Stimulated activated CD4-positive, alpha-beta T cell treated with anti-CD3 and anti-CD28 coated beads, Interleukin-4, amount 100 ng/mL, for 4 hours (primary cell): ENCODE results near the gene MRPL39.
"Not testable (repeated sequence)": the region's sequence is repeated elsewhere in the genome, so short reads cannot be mapped to it uniquely, and the experiment has no call there.

Experiments
- DNase-seq, 2 experiments: peaks; one replicate each; pipeline ENCODE4 v3.0.0-alpha.2; 2020

MRPL39 gene

DNA sequence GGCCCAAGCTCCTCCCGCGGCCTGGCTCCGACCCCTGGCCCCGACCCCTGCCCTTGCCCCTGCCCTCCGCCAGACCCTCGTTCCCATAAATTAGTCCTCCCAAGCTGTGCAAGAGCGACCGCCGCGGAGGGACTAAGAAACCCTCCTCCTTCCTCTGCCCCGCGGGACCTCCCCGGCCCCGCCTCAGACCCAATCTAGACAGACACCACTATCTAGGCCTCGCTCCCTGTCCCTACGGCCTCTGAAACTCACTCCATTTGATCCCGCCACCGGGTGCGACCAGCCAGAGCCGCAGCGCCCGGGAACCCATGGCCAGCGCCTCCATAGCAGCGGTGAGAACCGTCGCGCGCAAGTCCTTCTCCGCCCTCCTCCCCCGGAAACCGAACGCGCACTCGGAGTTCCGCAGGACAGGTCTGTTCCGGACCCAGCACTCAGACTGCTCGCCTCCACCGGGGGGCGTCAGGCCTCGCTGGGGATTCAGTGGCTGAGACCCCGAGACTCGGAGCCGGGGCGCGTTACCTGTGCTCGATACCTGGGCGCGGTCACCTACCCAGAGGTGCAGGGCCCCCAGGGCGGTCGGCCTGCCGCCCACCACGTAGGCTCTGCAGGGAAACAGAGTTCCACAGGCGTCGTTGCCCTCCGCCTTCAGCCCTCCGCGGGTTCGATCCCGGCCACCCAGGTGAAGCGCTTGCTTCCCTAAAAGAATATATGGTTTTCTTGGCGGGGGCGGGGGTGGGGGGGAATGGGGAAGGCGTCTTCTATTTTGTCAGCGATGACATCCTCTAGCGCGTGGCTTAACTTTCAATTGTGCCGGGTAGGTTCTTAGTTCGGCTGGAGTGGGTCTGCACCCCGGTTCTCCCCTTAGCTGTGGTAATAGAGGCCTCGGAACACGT is at the start of gene MRPL39:
Gene MRPL39, minus strand, starts transcription at position 331 of the 893 bp plus-strand sequence. Its CDS starts 6 bp downstream, at position 325.
- DNase-seq: peak; percentile 82 to 83

DNA sequence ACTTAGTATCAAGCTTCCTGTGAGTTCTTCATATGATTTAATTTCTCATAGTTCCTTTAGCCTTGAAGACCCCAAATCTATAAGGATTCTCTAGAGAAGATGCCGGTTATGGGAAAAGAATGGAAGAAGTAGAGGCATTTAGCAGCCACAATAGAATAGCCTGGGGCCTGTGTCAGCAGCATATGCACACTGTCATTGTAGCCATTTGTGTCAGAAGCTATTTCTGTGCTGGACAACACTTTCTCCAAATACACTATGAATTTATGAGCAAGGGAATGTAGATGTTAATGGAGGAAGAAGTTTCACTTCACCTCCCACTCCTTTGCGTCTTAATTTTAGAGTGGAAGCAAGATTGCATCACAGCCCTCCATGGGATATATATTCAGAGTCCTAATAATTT is 49.1 kb upstream of the MRPL39 start:
- no peak for DNase-seq

DNA sequence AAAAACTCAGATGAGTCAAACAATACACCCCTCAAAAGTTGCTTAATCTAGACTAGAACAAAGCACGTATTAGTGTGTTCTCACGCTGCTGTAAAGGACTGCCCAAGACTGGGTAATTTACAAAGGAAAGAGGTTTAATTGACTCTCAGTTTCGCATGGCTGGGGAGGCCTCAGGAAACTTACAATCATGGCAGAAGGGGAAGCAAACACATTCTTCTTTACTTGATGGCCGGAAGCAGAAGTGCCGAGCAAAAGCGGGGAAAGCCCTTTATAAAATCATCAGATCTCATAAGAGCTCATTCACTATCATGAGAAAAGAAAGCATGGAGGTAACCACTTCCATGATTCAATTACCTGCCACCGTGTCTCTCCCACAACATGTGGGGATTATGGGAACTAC is 41.9 kb upstream of the MRPL39 start:
- DNase-seq: no peak

DNA sequence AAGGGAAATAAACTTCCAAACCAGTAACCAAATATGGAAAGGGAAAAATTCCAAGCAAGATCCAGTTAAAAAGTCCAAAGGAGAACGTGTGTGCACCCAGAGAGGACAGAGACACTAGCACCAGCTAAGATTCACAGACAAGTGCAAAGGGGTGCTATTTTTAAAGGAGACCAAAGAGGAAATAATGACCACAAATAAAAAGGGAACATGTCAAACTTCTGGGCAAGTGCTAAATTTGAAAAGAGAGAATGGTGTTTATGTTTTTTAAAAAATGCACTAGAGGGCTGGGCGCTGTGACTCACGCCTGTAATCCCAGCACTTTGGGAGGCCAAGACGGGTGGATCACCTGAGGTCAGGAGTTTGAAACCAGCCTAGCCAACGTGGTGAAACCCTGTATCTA is 40.4 kb upstream of the MRPL39 start:
- DNase-seq: no peak

DNA sequence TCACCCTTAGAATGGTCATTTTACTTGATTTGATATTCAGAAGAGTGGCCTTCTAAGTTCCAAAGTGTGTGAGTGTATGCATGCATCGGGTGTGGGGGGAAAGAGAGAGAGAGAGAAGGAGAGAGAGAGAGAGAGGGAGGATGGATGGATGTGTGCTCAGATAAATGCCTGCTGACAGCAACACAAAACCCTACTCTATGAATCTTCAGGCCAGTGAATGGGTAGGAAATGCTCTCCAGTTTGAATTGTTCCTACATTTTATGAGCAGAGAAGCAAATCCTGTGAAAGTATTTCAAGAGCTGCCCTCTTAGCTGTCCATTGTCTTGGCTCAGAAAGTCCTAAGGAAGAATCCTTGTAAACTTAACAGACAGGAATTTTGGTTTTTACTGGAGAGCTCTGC is 39.2 kb upstream of the MRPL39 start:
- DNase-seq: no peak

DNA sequence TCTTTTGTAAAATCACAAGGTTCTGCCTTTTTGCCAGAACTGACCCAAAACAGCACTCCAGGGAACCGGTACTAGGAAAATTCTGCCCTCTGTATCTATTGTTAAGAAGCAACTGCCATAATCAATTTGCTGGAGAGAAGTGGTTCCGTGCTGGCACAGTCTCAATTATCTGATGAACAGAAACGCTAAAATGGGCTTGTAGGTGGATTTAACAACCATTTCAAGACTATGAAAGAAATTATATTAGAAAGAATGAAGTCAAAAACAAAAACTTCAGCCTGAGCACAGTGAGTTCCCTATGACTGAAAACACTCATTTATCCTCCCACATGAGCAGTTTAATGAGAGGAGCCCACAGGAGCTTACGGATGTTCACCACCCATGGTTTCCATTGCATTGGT is 36.2 kb upstream of the MRPL39 start:
- no peak for DNase-seq

DNA sequence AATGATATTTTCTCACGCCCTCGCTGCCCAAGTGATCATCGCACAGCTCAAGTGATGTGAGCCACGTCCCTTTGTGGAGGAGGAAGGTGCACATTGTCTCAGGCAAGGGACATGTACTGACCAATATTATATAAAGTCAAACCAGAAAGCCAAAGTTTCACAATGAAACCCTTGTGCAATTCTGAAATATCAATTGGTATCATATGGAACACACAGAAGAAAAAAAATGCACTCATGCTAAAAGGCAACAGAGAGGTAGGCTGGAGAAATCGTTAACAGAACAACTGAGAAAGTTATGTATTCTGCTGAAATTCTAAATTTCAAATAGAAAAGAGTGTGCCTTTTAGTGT is 33.6 kb upstream of the MRPL39 start:
- no peak for DNase-seq

DNA sequence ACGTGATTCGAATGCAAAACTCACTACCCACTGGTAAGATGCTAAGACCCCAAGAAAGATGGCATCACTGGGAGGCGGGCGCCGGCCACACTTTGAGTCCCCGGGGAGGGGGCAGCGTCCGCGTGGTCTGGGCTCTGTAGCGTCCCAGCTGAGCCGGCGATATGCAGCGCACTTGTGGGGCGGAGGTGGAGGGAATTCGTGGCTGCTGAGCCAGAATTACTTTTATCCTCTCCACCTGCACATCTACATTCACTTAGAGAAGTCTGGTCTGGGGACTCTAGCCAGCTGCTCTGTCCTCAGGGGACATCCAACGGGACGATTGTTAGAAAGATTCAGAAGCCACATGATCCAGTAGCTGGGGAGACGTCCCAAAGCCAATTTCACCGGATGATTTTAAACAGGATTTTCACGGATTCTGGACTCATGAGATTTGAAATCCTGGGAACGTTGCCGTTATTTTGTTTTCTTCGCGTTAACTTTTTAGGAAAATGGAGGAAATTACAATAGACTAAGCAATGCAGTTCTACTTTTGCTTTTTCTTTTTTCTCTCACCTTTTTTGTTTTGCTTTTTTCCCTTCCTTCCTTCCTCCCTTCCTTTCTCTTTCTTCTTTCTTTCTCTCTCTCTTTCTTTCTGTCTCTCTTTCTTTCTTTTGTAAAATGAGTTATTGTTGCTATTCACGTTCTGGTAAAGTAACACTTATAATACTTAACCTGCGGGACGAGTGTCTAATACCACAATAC is 33.1 kb upstream of the MRPL39 start:
- DNase-seq: peak in 1 of 2 experiments; percentile 0

DNA sequence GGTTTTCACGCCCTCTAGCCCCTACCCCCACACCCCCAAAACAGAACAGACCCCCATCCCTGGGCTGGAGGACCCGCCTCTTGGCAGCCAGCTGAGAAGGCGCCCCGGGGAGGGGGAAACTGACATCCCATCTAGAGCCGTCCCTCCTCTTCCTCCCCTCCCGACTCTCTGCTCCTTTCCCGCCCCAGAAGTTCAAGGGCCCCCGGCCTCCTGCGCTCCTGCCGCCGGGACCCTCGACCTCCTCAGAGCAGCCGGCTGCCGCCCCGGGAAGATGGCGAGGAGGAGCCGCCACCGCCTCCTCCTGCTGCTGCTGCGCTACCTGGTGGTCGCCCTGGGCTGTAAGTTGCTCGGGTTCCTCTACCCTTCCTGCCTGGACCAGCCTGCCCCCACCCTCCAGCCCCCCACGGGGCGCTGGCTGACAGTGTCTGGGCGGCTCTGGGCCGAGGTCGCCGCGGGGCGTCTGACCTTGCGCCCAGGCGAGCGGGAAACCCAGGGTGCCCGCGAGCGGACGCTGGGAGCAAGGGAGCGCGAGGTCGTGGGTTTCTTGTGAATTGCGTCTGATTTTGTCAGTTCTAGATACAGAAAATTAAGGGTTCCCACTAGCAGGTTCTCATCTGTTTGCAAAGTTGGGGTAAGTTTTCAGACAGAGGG is 32.4 kb upstream of the MRPL39 start:
- peak; percentile 30 to 39 for DNase-seq

DNA sequence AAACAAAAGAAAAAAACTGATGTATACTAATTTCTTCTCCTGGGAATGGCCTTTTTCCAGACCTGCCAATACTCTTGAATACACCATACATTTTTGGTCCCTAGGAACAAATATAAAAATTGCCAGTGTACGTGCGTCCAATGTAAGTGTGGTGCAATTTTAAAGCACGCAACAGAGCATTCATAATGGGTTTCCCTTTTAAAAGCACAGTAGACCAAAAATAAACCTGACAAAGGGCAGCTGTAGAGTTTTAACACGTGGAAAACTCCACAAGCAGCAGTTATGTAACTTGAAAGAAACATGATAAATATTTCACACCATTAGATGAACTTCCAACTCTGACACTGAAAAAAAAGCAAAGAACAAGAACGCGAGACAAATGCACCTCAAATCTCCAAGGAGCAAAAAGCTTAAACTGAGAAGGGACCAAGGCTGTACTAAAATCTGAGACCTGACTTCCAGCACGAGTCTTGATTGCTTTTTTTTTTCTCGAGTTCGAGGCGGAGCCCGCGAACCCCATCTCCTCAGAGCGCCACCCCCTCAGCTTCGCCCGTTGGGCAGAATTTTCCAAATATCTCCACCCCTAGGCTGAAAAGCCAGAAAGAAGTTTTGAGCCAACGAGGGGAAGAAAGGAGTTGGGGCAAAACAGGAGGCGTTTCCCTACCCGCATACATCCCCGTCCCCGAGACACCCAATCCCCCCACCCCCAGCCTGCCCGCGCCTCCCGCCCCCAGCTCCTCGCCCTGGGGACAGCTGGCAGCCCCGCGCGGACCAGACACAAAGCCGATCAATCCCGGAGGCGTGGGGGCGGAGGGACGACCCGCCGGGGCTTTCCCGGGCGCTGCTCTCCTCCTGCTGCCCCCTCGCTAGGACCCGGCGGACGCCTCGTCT is 31.6 kb upstream of the MRPL39 start, which contains the start of gene JAM2:
Gene JAM2, plus strand, starts transcription at position 599 of the 891 bp plus-strand sequence. CDS start 564 bp downstream, outside the sequence.
- peak; percentile 39 to 42 for DNase-seq

DNA sequence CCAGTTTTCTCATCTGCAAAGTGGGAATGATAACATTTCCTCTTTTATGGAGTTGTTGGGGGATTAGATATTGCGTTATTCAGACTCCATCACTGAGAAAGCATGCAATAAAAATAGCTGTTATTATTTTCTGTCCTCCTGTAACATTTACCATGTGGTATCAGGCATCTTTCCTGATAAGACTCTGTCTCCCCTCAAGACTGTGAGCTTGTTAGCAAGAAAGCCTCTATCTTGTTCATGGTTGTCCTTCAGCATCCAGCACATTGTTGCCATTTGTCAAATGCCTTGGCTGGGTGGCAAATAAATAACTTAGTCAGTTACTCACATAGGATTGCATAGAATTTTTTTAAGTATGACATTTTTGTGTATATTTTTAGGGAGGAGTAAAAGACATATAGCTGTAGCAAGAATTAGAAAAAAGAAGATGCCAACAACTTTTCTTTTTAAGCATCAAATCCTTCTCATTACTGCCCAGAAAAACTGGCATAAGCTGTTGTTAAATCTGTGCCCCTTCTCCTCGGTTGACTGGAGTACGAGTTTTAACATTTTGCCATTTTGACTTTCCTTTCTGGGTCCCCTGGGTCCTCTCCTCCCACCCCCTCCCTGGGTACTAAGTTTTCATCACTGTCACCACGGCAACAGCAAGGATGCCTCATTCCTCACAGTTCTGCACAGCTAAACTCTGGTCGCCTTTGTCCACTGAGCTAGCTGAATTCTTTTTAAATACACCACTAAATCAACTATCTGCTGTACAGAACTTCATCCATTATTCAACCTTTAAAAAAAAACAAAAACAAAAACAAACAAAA is 30.8 kb upstream of the MRPL39 start:
- no peak for DNase-seq

DNA sequence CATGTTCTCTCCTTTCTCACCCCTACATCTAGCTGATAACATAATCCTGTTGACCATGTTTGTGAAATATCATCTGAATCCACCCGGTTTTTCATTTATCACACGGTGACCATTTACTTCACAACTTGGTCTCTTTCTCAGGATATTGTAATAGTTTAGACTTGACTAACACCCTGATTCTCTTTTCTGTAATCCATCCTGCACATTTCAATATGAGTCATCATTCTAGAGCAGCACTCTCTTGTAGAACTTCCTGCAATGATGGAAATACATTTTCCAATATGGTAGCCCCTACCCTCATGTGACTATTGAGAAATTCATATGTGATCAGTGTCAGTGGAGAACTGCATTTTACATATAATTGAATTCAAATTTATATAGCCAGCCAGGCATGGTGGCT is 29.4 kb upstream of the MRPL39 start:
- DNase-seq: no peak

DNA sequence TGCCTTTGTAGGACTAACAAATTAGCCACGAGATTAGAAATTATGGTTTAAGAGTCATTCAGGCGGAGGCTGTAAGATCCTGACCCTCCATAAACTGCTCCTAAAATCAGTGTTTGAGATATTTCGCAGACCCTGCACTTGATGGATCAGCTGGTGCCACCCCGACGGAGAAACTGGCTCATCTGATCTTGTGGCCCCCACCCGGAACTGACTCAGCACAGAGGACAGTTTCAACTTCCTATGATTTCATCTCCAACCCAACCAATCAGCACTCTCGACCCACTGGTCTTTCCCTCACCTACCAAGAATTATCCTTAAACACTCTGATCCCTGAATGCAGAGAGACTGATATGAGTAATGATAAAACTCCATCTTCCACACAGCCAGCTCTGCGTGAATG is 28.0 kb upstream of the MRPL39 start:
- no peak for DNase-seq

DNA sequence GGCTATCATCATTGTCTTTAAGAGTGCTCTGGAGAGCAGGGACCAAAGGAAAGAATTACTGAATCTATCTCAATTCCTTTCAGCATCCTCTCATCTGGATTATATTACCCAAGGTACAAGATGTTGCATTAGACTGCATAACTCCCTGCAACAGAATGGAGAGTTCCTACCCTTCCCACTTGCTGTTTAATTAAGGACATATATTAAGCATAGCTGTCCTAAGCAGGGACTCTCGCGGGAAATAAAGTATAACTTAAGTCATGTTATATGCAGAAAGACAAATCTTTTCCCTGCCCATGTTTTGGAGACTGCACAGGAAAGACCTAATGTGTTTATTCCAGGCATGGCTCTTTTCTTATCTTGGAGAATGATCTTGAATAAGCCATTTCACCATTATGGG is 25.0 kb upstream of the MRPL39 start:
- DNase-seq: no peak

DNA sequence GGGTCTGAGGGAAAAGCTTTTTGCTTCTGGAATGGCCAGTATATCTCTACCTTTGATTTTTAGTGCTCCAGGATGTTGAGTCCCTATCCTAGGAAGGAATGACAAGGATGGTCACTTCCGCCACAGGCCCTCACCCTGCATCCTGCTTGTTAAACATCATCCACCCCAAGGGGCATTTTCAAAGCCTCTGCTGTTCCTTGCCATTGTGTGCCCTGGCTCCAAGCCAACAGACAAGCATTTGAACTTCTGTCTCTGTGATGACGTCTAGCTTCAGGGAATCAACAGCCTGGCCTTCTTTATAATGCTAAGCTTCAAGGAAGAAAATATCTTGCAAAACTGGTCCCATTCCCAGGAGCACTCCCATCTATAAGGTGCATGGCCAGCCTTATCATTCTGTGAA is 19.5 kb upstream of the MRPL39 start:
- no peak for DNase-seq

DNA sequence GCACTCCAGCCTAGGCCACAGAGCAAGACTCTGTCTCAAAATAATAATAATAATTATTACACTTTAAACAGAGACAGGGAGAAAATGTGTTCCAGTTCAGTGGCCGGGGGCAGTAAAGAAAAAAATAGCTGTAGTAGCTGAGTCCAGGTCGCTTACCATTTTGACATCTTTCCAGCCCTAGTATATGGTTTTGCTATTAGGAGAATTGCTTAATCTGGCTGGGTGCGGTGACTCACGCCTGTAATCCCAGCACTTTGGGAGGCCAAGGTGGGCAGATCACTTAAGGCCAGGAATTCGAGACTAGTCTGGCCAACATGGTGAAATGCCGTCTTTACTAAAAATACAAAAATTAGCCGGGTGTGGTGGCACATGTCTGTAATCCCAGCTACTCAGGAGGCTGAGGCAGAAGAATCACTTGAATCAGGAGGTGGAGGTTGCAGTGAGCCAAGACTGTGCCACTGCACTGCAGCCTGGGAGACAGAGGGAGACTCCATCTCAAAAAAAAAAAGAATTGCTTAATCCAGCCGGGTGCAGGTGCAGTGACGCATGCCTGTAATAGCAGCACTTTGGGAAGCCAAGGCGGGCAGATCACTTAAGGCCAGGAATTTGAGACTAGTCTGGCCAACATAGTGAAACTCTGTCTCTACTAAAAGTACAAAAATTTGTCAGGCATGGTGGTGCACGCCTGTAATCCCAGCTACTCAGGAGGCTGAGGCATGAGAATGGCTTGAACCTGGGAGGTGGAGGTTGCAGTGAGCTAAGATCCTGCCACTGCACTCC is 18.7 kb upstream of the MRPL39 start:
- DNase-seq: not testable (repeated sequence)

DNA sequence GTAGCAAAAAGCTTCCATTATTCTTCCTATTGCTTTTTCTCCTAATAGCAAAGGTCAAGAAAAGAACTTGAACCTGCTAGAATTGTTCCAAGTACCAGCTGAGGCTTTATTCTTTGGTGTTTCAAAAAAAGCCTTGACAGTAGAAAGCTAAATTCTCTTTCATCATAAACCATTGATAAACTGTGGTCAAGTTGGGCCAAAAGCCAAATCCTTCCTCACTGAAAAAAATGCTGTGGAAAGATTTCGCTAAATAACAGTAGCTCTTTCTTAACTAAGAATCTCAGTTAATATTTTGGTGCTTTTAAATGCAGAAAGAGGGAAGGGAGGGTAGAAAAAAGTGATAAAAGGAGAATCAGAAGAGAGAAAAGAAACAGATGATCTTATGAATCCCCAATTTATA is 17.8 kb upstream of the MRPL39 start:
- DNase-seq: no peak

DNA sequence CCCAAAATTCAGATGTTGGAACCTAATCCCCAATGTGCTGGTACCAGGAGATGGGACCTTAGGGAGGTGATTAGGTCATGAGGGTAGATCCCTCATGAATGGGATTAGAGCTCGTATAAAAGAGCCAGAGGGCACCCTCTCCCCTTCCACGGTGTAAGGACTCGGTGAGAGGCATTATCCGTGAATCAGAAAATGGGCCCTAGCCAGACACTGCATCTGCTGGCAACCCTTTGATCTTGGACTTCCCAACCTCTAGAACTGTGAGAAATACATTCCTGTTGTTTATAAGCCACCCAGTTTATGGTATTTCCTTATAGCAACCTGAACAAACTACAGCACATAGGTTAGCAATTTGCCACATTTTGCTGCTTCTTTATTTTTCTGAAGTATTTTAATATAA is 17.2 kb upstream of the MRPL39 start:
- DNase-seq: no peak

DNA sequence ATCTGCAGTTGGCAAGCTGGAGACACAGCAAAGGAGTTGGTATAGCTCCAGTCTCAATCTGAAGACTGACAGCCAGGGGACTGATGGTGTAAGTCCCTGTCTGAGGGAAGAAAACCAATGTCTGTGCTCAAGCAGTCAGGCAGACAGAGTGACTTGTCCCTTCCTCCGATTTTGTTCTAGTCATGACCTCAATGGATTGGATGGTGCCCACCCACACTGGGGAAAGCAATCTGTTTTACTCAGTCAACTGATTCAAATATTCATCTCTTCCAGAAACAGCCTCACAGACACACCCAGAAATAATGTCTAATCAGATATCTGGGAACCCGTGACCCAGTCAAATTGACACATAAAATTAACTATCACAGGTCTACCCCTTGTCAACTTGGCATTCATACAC is 11.9 kb upstream of the MRPL39 start:
- DNase-seq: no peak

DNA sequence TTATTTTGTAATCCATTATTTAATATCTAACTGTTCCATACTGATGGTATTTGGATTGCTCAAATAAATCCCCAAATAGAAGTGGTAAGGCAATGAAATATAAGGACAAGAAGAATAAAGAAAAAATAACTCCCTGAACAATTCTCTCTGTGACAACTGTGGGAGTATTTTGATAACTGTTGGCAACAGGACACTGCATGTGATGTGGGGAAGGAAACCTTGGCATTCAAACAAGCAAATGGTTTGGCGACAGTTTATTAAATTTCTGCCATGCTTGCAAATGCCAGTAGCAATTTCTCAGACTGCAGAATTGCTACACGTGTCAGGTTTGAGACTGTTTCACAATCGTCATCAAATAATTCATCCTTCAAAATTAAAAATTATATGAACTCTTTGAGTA is 8.6 kb upstream of the MRPL39 start:
- no peak for DNase-seq

DNA sequence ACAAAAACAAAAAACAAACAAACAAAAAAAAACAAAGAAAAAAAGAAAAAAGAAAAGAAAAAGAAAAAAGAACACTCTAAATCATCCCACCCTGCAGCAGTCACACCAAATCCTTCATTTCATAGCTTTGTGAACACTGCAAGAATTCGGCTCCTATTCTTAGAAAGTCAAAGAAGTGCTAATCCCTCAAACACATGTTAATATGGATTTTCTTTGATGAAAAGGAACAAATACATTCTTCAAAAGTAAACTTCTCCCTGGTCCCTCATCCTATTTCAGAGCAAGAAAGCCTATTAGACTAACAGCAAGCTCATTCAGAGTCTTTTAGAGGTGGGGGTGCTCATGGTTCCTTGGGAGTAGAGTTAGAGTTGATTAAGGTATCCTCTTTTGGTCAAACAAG is 7.2 kb upstream of the MRPL39 start:
- DNase-seq: no peak
